ENCODE measurements around the gene SURF2. TPM values are rescaled to one million over a fixed set of nuclear protein-coding genes. Genes with fewer than 3 reads are reported as not detected.

Gene SURF2
- total RNA-seq, 4 donors from 2014 or later, result 3.7 to 21.4 (median 17.9) TPM

DNA sequence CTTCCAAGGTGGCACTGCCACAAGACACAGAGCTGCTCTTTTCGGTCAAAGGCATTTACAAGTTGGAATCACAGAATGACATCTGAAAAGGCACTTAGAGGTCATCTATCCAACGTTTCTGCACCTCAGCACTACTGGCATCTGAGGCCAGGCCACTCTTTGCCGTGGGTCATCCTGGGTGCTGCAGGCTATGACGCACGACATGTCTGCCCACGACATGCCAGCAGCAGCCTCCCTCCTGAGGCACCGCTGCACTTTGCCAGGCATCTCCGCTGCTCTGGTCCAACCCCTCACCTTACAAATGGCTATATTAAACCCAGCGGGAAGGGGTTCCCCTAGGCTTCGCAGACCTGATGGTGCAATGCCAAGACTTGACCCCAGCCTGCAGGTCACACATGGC lies 11.4 kb downstream of the SURF2 start:
- Histone ChIP-seq H3K27ac (peak overlapping the region; percentile 32 to 65 (median 50)), H3K27me3 (no peaks in the 10 kb centered on the region), H3K4me1 (peaks cover 31 to 59% (median 51%) of the 10 kb centered on the region in 4 donors), H3K4me3 (no peak overlapping the region), H3K36me3 (peaks cover 0 to 39% (median 19%) of the 10 kb centered on the region in 4 donors), H3K9me3 (no peaks in the 10 kb centered on the region)
- TF ChIP-seq, protein P1, sequence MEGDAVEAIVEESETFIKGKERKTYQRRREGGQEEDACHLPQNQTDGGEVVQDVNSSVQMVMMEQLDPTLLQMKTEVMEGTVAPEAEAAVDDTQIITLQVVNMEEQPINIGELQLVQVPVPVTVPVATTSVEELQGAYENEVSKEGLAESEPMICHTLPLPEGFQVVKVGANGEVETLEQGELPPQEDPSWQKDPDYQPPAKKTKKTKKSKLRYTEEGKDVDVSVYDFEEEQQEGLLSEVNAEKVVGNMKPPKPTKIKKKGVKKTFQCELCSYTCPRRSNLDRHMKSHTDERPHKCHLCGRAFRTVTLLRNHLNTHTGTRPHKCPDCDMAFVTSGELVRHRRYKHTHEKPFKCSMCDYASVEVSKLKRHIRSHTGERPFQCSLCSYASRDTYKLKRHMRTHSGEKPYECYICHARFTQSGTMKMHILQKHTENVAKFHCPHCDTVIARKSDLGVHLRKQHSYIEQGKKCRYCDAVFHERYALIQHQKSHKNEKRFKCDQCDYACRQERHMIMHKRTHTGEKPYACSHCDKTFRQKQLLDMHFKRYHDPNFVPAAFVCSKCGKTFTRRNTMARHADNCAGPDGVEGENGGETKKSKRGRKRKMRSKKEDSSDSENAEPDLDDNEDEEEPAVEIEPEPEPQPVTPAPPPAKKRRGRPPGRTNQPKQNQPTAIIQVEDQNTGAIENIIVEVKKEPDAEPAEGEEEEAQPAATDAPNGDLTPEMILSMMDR (IDR thresholded peaks at IDR 0.05), result no peak
- TF ChIP-seq POLR2A (IDR thresholded peaks at IDR 0.05), result no peak
- intact Hi-C loops (cut with DNase I; ENCODE audit: low total_unique reads) (no loop called here), in situ Hi-C loops (cut with MboI; ENCODE audit: low pct_ligation_motif_present in 1 of 4, low pct_unique_long_range_greater_than_20kb in 1 of 4, low sequenced_read_pairs in 3 of 4) (no loop called here)
- WGBS, 2 donors (ENCODE audit: low coverage in 1 of 2), result 40 to 90% methylated on average over 1 to 10 of the region's 10 CpGs
- no peak for DNase-seq

DNA sequence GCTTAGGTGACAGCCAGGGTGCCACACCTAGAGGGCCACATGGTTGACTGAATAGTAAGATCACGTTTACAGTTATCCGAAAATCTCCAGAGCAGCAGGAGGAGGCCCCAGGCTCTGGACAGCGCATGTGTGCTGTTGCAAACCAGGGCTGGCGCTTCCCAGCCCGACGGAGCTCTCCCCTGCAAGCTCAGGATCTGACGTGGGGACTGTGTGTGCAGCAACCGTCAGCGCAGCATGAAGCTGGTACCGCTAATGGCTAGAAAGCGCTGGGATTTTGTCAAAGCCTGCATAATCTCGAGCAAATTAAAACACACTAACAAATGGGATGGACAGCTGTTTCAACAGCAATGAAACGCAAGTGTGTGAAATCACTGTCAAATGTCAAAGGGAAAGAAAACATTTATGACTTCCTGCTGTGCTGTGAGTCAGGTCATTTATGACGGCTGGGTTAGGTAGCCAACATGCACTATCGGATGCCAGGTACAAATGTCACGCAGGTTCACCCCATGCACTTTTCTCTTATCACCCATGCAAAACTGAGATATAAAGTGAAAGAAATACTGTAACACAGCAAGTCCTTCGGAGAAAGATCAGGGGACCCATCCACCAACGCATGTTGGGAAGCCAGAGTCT lies 12.0 kb downstream of the SURF2 start:
- peaks cover 33 to 65% (median 56%) of the 10 kb centered on the region in 4 donors for H3K4me1 ChIP-seq

DNA sequence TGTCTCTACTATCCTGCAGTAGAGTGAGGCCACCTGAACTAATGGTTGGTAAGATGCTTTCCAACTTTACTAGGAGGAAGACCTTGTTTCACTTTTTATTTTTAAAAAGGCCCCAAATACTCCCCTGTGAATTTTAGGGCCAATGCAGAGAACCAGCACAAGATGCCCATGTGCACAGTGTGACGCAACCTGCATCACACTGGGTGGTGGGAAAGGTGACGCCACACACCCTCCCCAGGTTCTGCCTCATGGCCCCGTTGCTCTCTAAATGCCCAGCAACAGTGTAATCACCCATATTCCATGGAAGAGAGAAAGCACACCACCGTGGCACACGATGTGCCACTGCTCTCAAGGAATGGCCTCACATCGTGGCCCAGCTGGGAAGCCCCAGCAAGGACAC lies 13.1 kb downstream of the SURF2 start:
- no peak overlapping the region for H3K4me3 ChIP-seq
- TF ChIP-seq POLR2A (IDR thresholded peaks at IDR 0.05), result no peak
- no peak for TF ChIP-seq EP300 (IDR thresholded peaks at IDR 0.05; ENCODE audit: low read depth)
- TF ChIP-seq POLR2AphosphoS5 (IDR thresholded peaks at IDR 0.05), result no peak
- TF ChIP-seq, protein P1 (IDR thresholded peaks at IDR 0.05), result no peak
- in situ Hi-C loops (cut with MboI; ENCODE audit: low pct_ligation_motif_present in 1 of 4, low pct_unique_long_range_greater_than_20kb in 1 of 4, low sequenced_read_pairs in 3 of 4) (no loop called here), intact Hi-C loops (cut with DNase I; ENCODE audit: low total_unique reads) (no loop called here)
- no peaks in the 10 kb centered on the region for H3K27me3 ChIP-seq
- H3K36me3 ChIP-seq, result peaks cover 0 to 24% (median 11%) of the 10 kb centered on the region in 4 donors
- peaks cover 36 to 73% (median 62%) of the 10 kb centered on the region in 4 donors for H3K4me1 ChIP-seq
- 84% methylated on average over 6 of the region's 6 CpGs; no CpG with 5 or more reads in 1 of the 2 donors for WGBS, 2 donors (ENCODE audit: low coverage in 1 of 2)
- peak overlapping the region; percentile 18 to 69 (median 49) for H3K27ac ChIP-seq
- DNase-seq, result no peak
- H3K9me3 ChIP-seq, result no peaks in the 10 kb centered on the region

More for the DNA sequence above, 12.0 kb downstream of the SURF2 start:
- TF ChIP-seq, protein P1 (IDR thresholded peaks at IDR 0.05), result no peak
- peak in 2 of 3 donors; percentile 35 to 45 for TF ChIP-seq POLR2AphosphoS5 (IDR thresholded peaks at IDR 0.05)
- Histone ChIP-seq H3K4me3 (no peak overlapping the region), H3K9me3 (no peaks in the 10 kb centered on the region), H3K36me3 (peaks cover 0 to 35% (median 17%) of the 10 kb centered on the region in 4 donors), H3K27me3 (no peaks in the 10 kb centered on the region), H3K27ac (peak overlapping the region; percentile 44 to 69 (median 59))
- peak; percentile 52 for DNase-seq
- 32 to 46% methylated on average over 3 to 18 of the region's 18 CpGs for WGBS, 2 donors (ENCODE audit: low coverage in 1 of 2)
- in situ Hi-C loops (cut with MboI; ENCODE audit: low pct_ligation_motif_present in 1 of 4, low pct_unique_long_range_greater_than_20kb in 1 of 4, low sequenced_read_pairs in 3 of 4) (no loop called here), intact Hi-C loops (cut with DNase I; ENCODE audit: low total_unique reads) (no loop called here)

DNA sequence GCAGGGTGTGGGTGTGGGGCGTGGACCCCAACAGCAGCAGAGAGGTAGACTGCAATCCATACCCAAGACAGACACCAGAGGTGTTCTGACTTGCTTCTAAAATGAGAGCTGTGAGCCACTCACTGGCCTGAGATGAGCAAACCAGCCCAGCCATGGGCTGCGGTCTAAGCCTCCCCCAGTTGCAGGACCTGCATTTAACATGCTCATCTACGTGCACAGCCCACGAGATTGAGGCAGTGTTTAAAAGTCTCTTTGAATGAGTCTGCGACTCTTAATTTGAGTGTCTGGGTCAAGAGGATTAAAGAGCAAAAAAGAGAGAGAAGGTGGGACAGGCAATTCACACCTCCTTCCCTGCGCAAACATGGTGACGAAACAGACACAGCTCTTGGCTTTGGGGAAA lies 13.6 kb downstream of the SURF2 start:
- Histone ChIP-seq H3K36me3 (peaks cover 0 to 21% (median 9%) of the 10 kb centered on the region in 4 donors), H3K9me3 (no peaks in the 10 kb centered on the region), H3K4me1 (peaks cover 37 to 78% (median 68%) of the 10 kb centered on the region in 4 donors), H3K27ac (peak overlapping the region in 3 of 4 donors; percentile 11 to 69 (median 18)), H3K4me3 (no peak overlapping the region), H3K27me3 (no peaks in the 10 kb centered on the region)
- WGBS, 2 donors (ENCODE audit: low coverage in 1 of 2), result 77 to 82% methylated on average over 6 to 7 of the region's 7 CpGs
- in situ Hi-C loops (cut with MboI; ENCODE audit: low pct_ligation_motif_present in 1 of 4, low pct_unique_long_range_greater_than_20kb in 1 of 4, low sequenced_read_pairs in 3 of 4), result no loop called here
- DNase-seq, result no peak
- TF ChIP-seq POLR2A (IDR thresholded peaks at IDR 0.05) (no peak), EP300 (IDR thresholded peaks at IDR 0.05; ENCODE audit: low read depth) (no peak), POLR2AphosphoS5 (IDR thresholded peaks at IDR 0.05) (no peak)
- TF ChIP-seq, protein P1 (IDR thresholded peaks at IDR 0.05), result no peak
- intact Hi-C loops (cut with DNase I; ENCODE audit: low total_unique reads), result no loop called here
